ENCODE results near the gene PARK7.
A peak's percentile ranks its signal among the peaks of the same experiment; 100 is the strongest.
"Not testable (repeated sequence)": the region's sequence is repeated elsewhere in the genome, so short reads cannot be mapped to it uniquely, and the experiment has no call there.

The PARK7 gene

GRCh38 chr1:7961216-7962013, at the start of gene PARK7:
TSS of gene PARK7 (plus strand) at chr1:7961711. CDS start at chr1:7962786, 1,075 bp downstream.
- peak; percentile 99 for DNase-seq (ENCODE audit: low spot score)

GRCh38 chr1:7912145-7912544, 49.4 kb upstream of the PARK7 start:
- DNase-seq (ENCODE audit: low spot score), result no peak

- DNase-seq (ENCODE audit: low spot score), result peak; percentile 27
Measured at GRCh38 chr1:7912743-7913557, 48.6 kb upstream of the PARK7 start.

GRCh38 chr1:7915826-7916500, 45.5 kb upstream of the PARK7 start:
- DNase-seq (ENCODE audit: low spot score), result no peak

DNA sequence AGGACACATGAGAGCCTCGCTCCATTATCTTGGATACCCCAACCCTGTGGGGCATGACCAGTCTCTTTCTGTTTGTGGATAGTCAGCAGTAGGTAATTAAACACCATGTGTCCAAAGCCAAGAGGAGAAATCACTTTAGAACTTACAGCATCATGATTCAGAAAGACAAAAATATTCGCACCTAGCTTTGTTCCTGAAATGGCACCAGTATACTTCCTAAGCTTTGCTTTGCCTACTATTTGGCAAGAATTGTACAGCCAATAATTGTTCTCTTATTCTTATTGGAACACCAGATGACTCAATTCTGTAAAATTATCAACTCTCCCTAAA, 45.0 kb upstream of the PARK7 start:
- no peak for DNase-seq (ENCODE audit: low spot score)

- not testable (repeated sequence) for DNase-seq (ENCODE audit: low spot score)
Measured at GRCh38 chr1:7917971-7918370, 43.5 kb upstream of the PARK7 start.

GRCh38 chr1:7919880-7920279, 41.6 kb upstream of the PARK7 start:
- no peak for DNase-seq (ENCODE audit: low spot score)

GRCh38 chr1:7921796-7922195, 39.7 kb upstream of the PARK7 start:
- DNase-seq (ENCODE audit: low spot score), result no peak

- DNase-seq (ENCODE audit: low spot score), result no peak
Measured at GRCh38 chr1:7922301-7922700, 39.2 kb upstream of the PARK7 start.

GRCh38 chr1:7927061-7927460, 34.5 kb upstream of the PARK7 start:
- not testable (repeated sequence) for DNase-seq (ENCODE audit: low spot score)

GRCh38 chr1:7928247-7928646, 33.3 kb upstream of the PARK7 start:
- no peak for DNase-seq (ENCODE audit: low spot score)

- DNase-seq (ENCODE audit: low spot score), result no peak
Measured at GRCh38 chr1:7929637-7930036, 31.9 kb upstream of the PARK7 start.

DNA sequence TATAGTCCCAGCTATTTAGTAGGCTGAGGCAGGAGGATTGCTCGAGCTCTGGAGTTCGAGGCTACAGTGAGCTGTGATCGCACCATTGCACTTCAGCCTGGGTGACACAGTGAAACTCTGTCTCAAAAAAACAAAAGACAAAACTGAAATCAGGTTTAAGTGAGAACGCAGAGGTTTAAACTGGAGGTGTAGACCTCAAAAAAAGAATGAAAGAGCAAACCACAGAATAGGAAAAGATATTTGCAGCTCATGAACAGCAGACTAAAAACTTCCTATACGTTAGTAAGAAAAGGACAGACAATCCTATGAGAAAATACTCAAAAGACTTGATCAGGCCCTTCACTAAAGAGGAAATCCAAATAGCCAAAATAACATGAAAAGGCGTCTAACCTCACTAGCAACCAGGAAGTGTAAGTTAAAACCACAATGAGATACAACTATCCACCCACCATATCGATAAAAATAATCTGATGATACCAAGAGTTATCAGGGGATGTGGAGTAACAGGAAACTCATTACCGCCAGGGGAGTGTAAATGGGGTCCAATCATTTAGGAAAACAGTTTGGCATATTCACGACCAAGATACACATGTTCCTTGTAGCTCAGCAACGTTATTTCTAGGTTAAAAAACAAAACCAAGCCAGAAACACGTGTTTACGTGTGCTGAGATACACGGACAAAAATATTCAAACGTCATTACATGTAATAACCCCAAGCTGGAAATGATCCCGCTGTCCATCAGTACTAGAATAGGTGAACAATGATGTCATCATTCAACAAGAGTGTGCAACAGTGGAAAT, 30.7 kb upstream of the PARK7 start:
- no peak for DNase-seq (ENCODE audit: low spot score)

DNA sequence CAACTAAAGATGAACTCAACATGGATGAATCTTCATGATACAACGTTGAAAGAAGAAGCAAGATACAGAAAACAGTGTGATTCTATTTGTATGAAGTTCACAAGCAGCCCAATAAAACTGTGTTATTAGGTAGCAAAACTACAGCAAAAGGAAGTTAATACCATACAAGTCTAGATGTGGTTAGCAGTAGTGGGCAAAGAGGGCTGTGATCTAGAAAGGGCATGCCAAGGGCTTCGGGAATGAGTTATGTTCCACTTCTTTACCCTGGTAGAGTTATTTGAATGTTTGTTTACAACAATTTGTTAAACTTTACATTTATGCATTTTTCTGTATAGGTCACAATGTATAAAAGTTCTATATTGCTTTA, 30.1 kb upstream of the PARK7 start:
- DNase-seq (ENCODE audit: low spot score), result no peak

DNA sequence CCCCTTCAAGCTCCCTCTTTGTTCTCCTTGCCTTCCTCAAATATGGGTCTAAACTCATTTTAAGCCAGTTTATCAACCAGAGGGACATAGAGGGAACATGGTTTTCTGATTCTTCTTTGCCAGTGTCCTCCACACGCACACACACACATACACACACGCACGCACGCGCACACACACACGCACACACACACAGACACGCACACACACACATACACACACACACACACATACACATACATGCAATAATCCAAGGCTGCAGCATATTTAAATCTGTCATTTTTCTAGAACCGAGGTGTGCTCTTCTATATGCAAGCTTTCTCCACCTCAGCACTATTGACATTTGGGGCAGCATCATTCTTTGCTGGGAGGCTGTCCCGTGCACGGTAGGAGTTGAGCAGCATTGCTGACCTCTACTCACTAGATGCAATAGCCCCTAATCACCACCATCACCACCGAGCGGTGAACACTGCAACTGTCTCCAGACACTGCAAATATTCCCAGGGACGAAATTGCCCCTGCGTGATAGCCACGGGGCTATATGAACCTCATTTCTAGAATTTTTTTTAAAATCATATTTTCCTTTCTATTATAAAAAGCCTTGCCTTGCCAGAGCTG, 28.9 kb upstream of the PARK7 start:
- no peak for DNase-seq (ENCODE audit: low spot score)

- no peak for DNase-seq (ENCODE audit: low spot score)
Measured at GRCh38 chr1:7938070-7938469, 23.4 kb upstream of the PARK7 start.

GRCh38 chr1:7940034-7940433, 21.5 kb upstream of the PARK7 start:
- no peak for DNase-seq (ENCODE audit: low spot score)

DNA sequence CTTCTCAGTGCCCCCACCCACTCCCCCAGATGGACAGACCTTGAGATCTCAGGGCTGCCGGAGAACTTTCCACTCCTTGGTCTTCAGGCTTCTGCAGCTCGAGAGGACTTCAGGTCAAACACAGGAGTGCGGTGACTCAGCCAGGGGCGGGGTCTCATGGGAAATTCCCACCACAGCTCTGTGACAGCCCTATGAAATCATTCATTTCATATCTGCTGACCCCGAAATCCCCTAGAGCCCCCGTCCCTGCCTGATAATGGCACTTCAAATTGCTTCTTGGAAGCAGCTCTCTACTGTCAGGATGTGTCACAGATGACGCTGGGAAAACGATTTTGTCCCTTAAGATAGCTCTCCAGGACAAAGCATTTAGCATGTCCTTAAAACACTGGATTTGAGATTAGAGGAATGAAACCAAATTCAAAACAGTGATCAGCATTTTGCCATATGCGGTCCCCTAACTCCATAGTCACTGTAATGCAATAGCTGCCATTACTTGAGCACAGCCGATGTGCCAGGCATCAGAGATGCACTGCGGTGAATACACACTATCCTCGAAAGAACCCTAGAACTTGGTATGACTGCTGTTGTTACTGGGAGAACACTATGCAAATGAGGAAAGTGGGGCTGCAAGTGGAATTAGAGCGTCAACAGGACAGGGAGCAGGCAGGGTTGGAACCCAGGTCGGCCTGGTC, 20.6 kb upstream of the PARK7 start, which contains the start of gene TNFRSF9:
Gene TNFRSF9 (minus strand): TSS at position 95 of the 692 bp plus-strand sequence. CDS start 845 bp downstream, outside the sequence.
- DNase-seq (ENCODE audit: low spot score), result no peak

- no peak for DNase-seq (ENCODE audit: low spot score)
Measured at GRCh38 chr1:7941437-7941793, 20.1 kb upstream of the PARK7 start.

DNA sequence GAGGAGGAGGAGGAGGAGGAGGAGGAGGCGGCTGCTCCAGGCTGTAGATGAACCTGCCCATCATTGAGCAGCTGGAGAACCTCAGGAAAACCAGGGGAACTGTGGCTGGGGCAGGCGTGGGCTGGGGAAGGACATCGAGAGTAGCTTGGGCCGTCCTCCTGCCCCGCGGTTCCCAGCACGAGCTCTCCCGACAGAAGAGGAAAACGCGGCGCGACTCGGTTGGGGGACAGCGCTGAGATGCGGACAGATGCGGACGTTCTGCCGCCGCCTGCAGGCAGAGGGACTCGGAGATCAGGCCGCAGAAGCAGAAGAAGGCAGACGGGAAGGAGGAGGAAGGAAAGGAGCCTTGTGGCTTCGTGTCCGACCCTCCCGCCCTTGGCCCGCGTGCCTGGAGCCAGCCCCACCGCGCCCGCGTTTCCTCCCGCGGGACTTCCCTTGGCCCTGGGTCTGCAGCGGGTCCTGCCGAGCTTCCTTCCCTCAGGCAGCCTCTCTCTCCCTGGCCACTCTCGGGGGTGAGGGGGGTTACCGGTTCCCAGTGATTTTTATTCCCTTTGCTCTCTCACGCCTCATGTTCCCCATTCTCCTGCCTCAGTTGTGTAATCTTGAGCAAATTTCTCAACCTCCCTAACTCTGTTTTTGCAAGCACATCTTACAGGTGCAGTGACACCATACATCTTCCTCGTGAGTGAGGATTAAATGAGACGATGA, 19.1 kb upstream of the PARK7 start:
- no peak for DNase-seq (ENCODE audit: low spot score)
